HepG2 (cell line): ENCODE data around the gene PCSK2. TPM values are rescaled to one million over a fixed set of nuclear protein-coding genes. Genes with fewer than 3 reads are reported as not detected.

ENCODE experiments used
- BCLAF1 ChIP-seq: fragments of 450-650 bp; IDR thresholded peaks from 2 replicates; pipeline ENCODE4 v1.6.1; 2017; ENCODE audit warnings: mild to moderate bottlenecking
- CBX1 ChIP-seq: IDR thresholded peaks from one replicate; pipeline ENCODE4 v1.6.1; 2016; ENCODE audit warnings: antibody characterized with exemption, low read depth
- HNF1B ChIP-seq: sonication (generic); formaldehyde crosslinking; IDR thresholded peaks from 2 replicates; pipeline ENCODE4 v1.5.1; 2020; ENCODE audit warnings: mild to moderate bottlenecking, moderate library complexity, missing genetic modification reagents
- KDM5B ChIP-seq: sonication (generic); formaldehyde crosslinking; IDR thresholded peaks from 2 replicates; pipeline ENCODE4 v1.4.0; 2020; ENCODE audit warnings: missing genetic modification reagents, mild to moderate bottlenecking, borderline replicate concordance
- MAX ChIP-seq: IDR thresholded peaks from 2 replicates; pipeline ENCODE4 v1.6.1; 2012; ENCODE audit warnings: inconsistent platforms
- RBM39 ChIP-seq: fragments of 200-400 bp; formaldehyde crosslinking; IDR thresholded peaks from one replicate; pipeline ENCODE4 v1.6.1; 2018; ENCODE audit warnings: antibody characterized with exemption, mild to moderate bottlenecking, low read depth, low read length; ENCODE audit not compliant: poor library complexity, severe bottlenecking
- RERE ChIP-seq: IDR thresholded peaks from 2 replicates; pipeline ENCODE4 v1.6.1; 2016; ENCODE audit warnings: low read depth, missing genetic modification reagents, missing compliant biosample characterization
- SMYD3 ChIP-seq: sonication (generic); formaldehyde crosslinking; IDR thresholded peaks from 2 replicates; pipeline ENCODE4 v1.8.1; 2023; ENCODE audit warnings: mild to moderate bottlenecking, missing genetic modification reagents
- SOX13 ChIP-seq, 3 experiments: fragments of 450-650 bp in 1 of 3; sonication (generic) in 1 of 3; formaldehyde crosslinking in 1 of 3; IDR thresholded peaks in 2 of 3; conservative IDR thresholded peaks in 1 of 3; 2 replicates each; pipeline versions ENCODE4 v1.5.0 to v1.6.1; 2016 to 2020; ENCODE audit warnings: antibody characterized with exemption in 1 of 3, mild to moderate bottlenecking in 1 of 3, missing compliant biosample characterization in 1 of 3, missing genetic modification reagents in 1 of 3, moderate library complexity in 1 of 3
- ZNF234 ChIP-seq: sonication (generic); formaldehyde crosslinking; conservative IDR thresholded peaks from 2 replicates; pipeline ENCODE4 v1.5.1; 2020; ENCODE audit warnings: mild to moderate bottlenecking, missing genetic modification reagents
- ZNF329 ChIP-seq: sonication (generic); formaldehyde crosslinking; IDR thresholded peaks from 2 replicates; pipeline ENCODE4 v1.9.0; 2021; ENCODE audit warnings: low read depth, mild to moderate bottlenecking, missing genetic modification reagents
- ZNF547 ChIP-seq: sonication (generic); formaldehyde crosslinking; IDR thresholded peaks from 2 replicates; pipeline ENCODE4 v1.5.1; 2020; ENCODE audit warnings: mild to moderate bottlenecking, missing genetic modification reagents
- ZNF784 ChIP-seq: sonication (generic); formaldehyde crosslinking; IDR thresholded peaks from 2 replicates; pipeline ENCODE4 v1.5.1; 2020; ENCODE audit warnings: missing genetic modification reagents, mild to moderate bottlenecking, borderline replicate concordance
- polyA plus RNA-seq, 8 experiments: library from polyadenylated mRNA; depleted of rRNA in 3 of 8; stranded (reverse) in 7 of 8; unstranded in 1 of 8; fragments of >200 nt; fragmentation: Illumina TruSeq in 4 of 8; extraction: Trizol in 4 of 8; gene quantifications; 2 replicates each; pipeline versions ENCODE4 v1.2.1 to v1.2.3, GENCODE V29; 2011 to 2016; ENCODE audit warnings: low read depth in 4 of 8, missing spikeins in 1 of 8, mixed read lengths in 1 of 8; ENCODE audit not compliant: insufficient read depth in 1 of 8
- total RNA-seq, 5 experiments: library from RNA; depleted of rRNA; stranded (reverse); fragments of >200 nt; fragmentation: Illumina TruSeq; extraction: Trizol; gene quantifications; 2 replicates each; pipeline ENCODE4 v1.2.3, GENCODE V29; 2016; ENCODE audit warnings: low read depth in 1 of 5

PCSK2 gene
- total and polyA plus RNA-seq, 2 of the 13 experiments (the other 11 are each of a cell fraction or from before 2014, with no cell fraction given): not detected

GRCh38 chr20:17530716-17531664, 304.1 kb downstream of the PCSK2 start, which contains the start of gene BFSP1 (continued):
- TF ChIP-seq CBX1 (peak; percentile 54), ZNF234 (CRISPR knock-in tag) (0 out of 2 replicates have a peak, but pooled peaks have one; percentile 24), RBM39 (peak; percentile 70), KDM5B (CRISPR knock-in tag) (peak; percentile 59; the same call in 1 of the 2 replicates), MAX (peak; percentile 76), SOX13 (IDR thresholded peaks at IDR 0.05) (0 out of 2 replicates have a peak, but pooled peaks have one; percentile 22), SOX13 (CRISPR knock-in tag; conservative IDR thresholded peaks at IDR 0.05 in 1 of 2, IDR thresholded peaks at IDR 0.05 in 1 of 2) (peak in 1 of 2 experiments; percentile 39; a peak in 1 of 4 replicates), ZNF329 (CRISPR knock-in tag) (no peak), RERE (CRISPR knock-in tag) (0 out of 2 replicates have a peak, but pooled peaks have one; percentile 11), ZNF547 (CRISPR knock-in tag) (peak; percentile 75; the same call in 1 of the 2 replicates), HNF1B (CRISPR knock-in tag) (no peak), BCLAF1 (no peak), ZNF784 (CRISPR knock-in tag) (peak; percentile 46; the same call in 1 of the 2 replicates), SMYD3 (CRISPR knock-in tag) (peak; percentile 79; the same call in 1 of the 2 replicates)
